ENCODE measurements around the gene VEZF1.

The VEZF1 gene

GRCh38 chr17:57988301-57989250 lies 522 bp upstream of the VEZF1 start:
- H3K4me3 ChIP-seq (ENCODE audit: insufficient read depth, low read length, poor library complexity, severe bottlenecking): peak overlapping the region; percentile 87
- H3K4me2 ChIP-seq (ENCODE audit: low read depth, low read length, poor library complexity, severe bottlenecking): peak overlapping the region; percentile 87
- H3K27ac ChIP-seq (ENCODE audit: low read depth, low read length): peak overlapping the region; percentile 56
- no peaks in the 10 kb centered on the region for H3K27me3 ChIP-seq (ENCODE audit: low read length)
- H3K9me3 ChIP-seq (ENCODE audit: insufficient read depth, low read length): no peaks in the 10 kb centered on the region
- TF ChIP-seq CTCF (IDR thresholded peaks at IDR 0.05; ENCODE audit: insufficient read depth, low read length, poor library complexity, severe bottlenecking) (no peak), EZH2phosphoT487 (conservative IDR thresholded peaks at IDR 0.05; ENCODE audit: low read length) (no peak)
- peaks cover 42% of the 10 kb centered on the region for H3F3A ChIP-seq (ENCODE audit: insufficient read depth)
- H3K9ac ChIP-seq (ENCODE audit: low read length): peak overlapping the region; percentile 73
- H3K36me3 ChIP-seq (ENCODE audit: low read length): no peaks in the 10 kb centered on the region
- H3K79me2 ChIP-seq (ENCODE audit: insufficient read depth, low read length): peaks cover 39% of the 10 kb centered on the region
- peak overlapping the region; percentile 86 for H2AFZ ChIP-seq (ENCODE audit: low read depth, low read length, severe bottlenecking)
- H4K20me1 ChIP-seq (ENCODE audit: low read depth, low read length): peaks cover 31% of the 10 kb centered on the region
- no peaks in the 10 kb centered on the region for H3K9me2 ChIP-seq (replicated peaks; ENCODE audit: insufficient read depth, low read length)

GRCh38 chr17:57986841-57987580 lies 1.0 kb downstream of the VEZF1 start:
- H2AFZ ChIP-seq (ENCODE audit: low read depth, low read length, severe bottlenecking): peak overlapping the region; percentile 49

GRCh38 chr17:57985675-57985974 lies 2.4 kb downstream of the VEZF1 start:
- no peaks in the 10 kb centered on the region for H3K9me3 ChIP-seq (ENCODE audit: insufficient read depth, low read length)
- TF ChIP-seq CTCF (IDR thresholded peaks at IDR 0.05; ENCODE audit: insufficient read depth, low read length, poor library complexity, severe bottlenecking) (no peak), EZH2phosphoT487 (conservative IDR thresholded peaks at IDR 0.05; ENCODE audit: low read length) (no peak)
- peaks cover 52% of the 10 kb centered on the region for H3K79me2 ChIP-seq (ENCODE audit: insufficient read depth, low read length)
- no peaks in the 10 kb centered on the region; the same call in 1 of the 2 replicates for H3K36me3 ChIP-seq (ENCODE audit: low read length)
- H3K4me2 ChIP-seq (ENCODE audit: low read depth, low read length, poor library complexity, severe bottlenecking): peak overlapping the region; percentile 87
- no peak overlapping the region for H2AFZ ChIP-seq (ENCODE audit: low read depth, low read length, severe bottlenecking)
- H3K27ac ChIP-seq (ENCODE audit: low read depth, low read length): no peak overlapping the region
- H3F3A ChIP-seq (ENCODE audit: insufficient read depth): peaks cover 21% of the 10 kb centered on the region
- no peaks in the 10 kb centered on the region for H3K27me3 ChIP-seq (ENCODE audit: low read length)
- H3K9me2 ChIP-seq (replicated peaks; ENCODE audit: insufficient read depth, low read length): no peaks in the 10 kb centered on the region
- H3K4me3 ChIP-seq (ENCODE audit: insufficient read depth, low read length, poor library complexity, severe bottlenecking): no peak overlapping the region
- H3K9ac ChIP-seq (ENCODE audit: low read length): no peak overlapping the region
- H4K20me1 ChIP-seq (ENCODE audit: low read depth, low read length): peaks cover 33% of the 10 kb centered on the region

More at GRCh38 chr17:57986841-57987580, 1.0 kb downstream of the VEZF1 start:
- Histone ChIP-seq H3K27me3 (ENCODE audit: low read length) (no peaks in the 10 kb centered on the region), H3K4me3 (ENCODE audit: insufficient read depth, low read length, poor library complexity, severe bottlenecking) (peak overlapping the region; percentile 87), H3K4me2 (ENCODE audit: low read depth, low read length, poor library complexity, severe bottlenecking) (peak overlapping the region; percentile 87), H3K9ac (ENCODE audit: low read length) (peak overlapping the region; percentile 73), H4K20me1 (ENCODE audit: low read depth, low read length) (peaks cover 33% of the 10 kb centered on the region), H3F3A (ENCODE audit: insufficient read depth) (peaks cover 33% of the 10 kb centered on the region), H3K27ac (ENCODE audit: low read depth, low read length) (no peak overlapping the region), H3K79me2 (ENCODE audit: insufficient read depth, low read length) (peaks cover 52% of the 10 kb centered on the region), H3K9me3 (ENCODE audit: insufficient read depth, low read length) (no peaks in the 10 kb centered on the region), H3K36me3 (ENCODE audit: low read length) (no peaks in the 10 kb centered on the region), H3K9me2 (replicated peaks; ENCODE audit: insufficient read depth, low read length) (no peaks in the 10 kb centered on the region)
- TF ChIP-seq EZH2phosphoT487 (conservative IDR thresholded peaks at IDR 0.05; ENCODE audit: low read length): no peak
- TF ChIP-seq CTCF (IDR thresholded peaks at IDR 0.05; ENCODE audit: insufficient read depth, low read length, poor library complexity, severe bottlenecking): no peak
